HepG2 (cell line): ENCODE results near the gene ATP11A. TPM values are rescaled to one million over a fixed set of nuclear protein-coding genes. Genes with fewer than 3 reads are reported as not detected.

ENCODE experiments used
- HNF4G ChIP-seq, 2 experiments: sonication (generic) in 1 of 2; formaldehyde crosslinking in 1 of 2; IDR thresholded peaks; 2 replicates each; pipeline versions ENCODE4 v1.4.0 to v1.6.1; 2011 to 2020; ENCODE audit warnings: borderline replicate concordance in 2 of 2, low read depth in 2 of 2, mild to moderate bottlenecking in 2 of 2, low read length in 1 of 2, missing genetic modification reagents in 1 of 2, moderate library complexity in 1 of 2
- PCBP2 ChIP-seq: fragments of 200-400 bp; formaldehyde crosslinking; optimal IDR thresholded peaks from 2 replicates; pipeline ENCODE3; 2018; ENCODE audit warnings: low read length, low read depth; ENCODE audit not compliant: poor library complexity, severe bottlenecking
- SIX4 ChIP-seq: sonication (generic); formaldehyde crosslinking; IDR thresholded peaks from 2 replicates; pipeline ENCODE4 v1.4.0; 2020; ENCODE audit warnings: missing genetic modification reagents
- SMAD1 ChIP-seq: sonication (generic); formaldehyde crosslinking; IDR thresholded peaks from 2 replicates; pipeline ENCODE4 v1.4.0; 2020; ENCODE audit warnings: missing genetic modification reagents, low read depth, mild to moderate bottlenecking, borderline replicate concordance
- SMC3 ChIP-seq: IDR thresholded peaks from 2 replicates; pipeline ENCODE4 v1.6.1; 2011; ENCODE audit warnings: low read length, improper control_type of control experiment
- ZNF549 ChIP-seq: sonication (generic); formaldehyde crosslinking; IDR thresholded peaks from 2 replicates; pipeline ENCODE4 v1.5.0; 2020; ENCODE audit warnings: missing genetic modification reagents
- ZNF572 ChIP-seq: sonication (generic); formaldehyde crosslinking; IDR thresholded peaks from 2 replicates; pipeline ENCODE4 v1.5.1; 2020; ENCODE audit warnings: mild to moderate bottlenecking, missing genetic modification reagents
- ZNF598 ChIP-seq: sonication (generic); formaldehyde crosslinking; IDR thresholded peaks from 2 replicates; pipeline ENCODE4 v1.5.1; 2020; ENCODE audit warnings: mild to moderate bottlenecking, missing genetic modification reagents, borderline replicate concordance
- ZNF724P ChIP-seq: sonication (generic); formaldehyde crosslinking; IDR thresholded peaks from 2 replicates; pipeline ENCODE4 v1.8.0; 2022; ENCODE audit warnings: missing genetic modification reagents, borderline replicate concordance
- ZSCAN29 ChIP-seq: sonication (generic); formaldehyde crosslinking; conservative IDR thresholded peaks from 2 replicates; pipeline ENCODE4 v1.4.0; 2020; ENCODE audit warnings: mild to moderate bottlenecking, missing genetic modification reagents
- polyA plus RNA-seq, 8 experiments: library from polyadenylated mRNA; depleted of rRNA in 3 of 8; stranded (reverse) in 7 of 8; unstranded in 1 of 8; fragments of >200 nt; fragmentation: Illumina TruSeq in 4 of 8; extraction: Trizol in 4 of 8; gene quantifications; 2 replicates each; pipeline versions ENCODE4 v1.2.1 to v1.2.3, GENCODE V29; 2011 to 2016; ENCODE audit warnings: low read depth in 4 of 8, missing spikeins in 1 of 8, mixed read lengths in 1 of 8; ENCODE audit not compliant: insufficient read depth in 1 of 8
- total RNA-seq, 5 experiments: library from RNA; depleted of rRNA; stranded (reverse); fragments of >200 nt; fragmentation: Illumina TruSeq; extraction: Trizol; gene quantifications; 2 replicates each; pipeline ENCODE4 v1.2.3, GENCODE V29; 2016; ENCODE audit warnings: low read depth in 1 of 5
- TF ChIP-seq, protein P1 (sequence below): fragments of 450-650 bp; IDR thresholded peaks from 2 replicates; pipeline ENCODE4 v1.6.1; 2016
- TF ChIP-seq, protein P2 (sequence below), 2 experiments: sonication (generic) in 1 of 2; formaldehyde crosslinking in 1 of 2; IDR thresholded peaks; 2 replicates each; pipeline versions ENCODE4 v1.4.0 to v1.6.1; 2016 to 2020; ENCODE audit warnings: borderline replicate concordance in 1 of 2, low read depth in 1 of 2, mild to moderate bottlenecking in 1 of 2, missing genetic modification reagents in 1 of 2
- TF ChIP-seq, protein P3 (sequence below): sonication (generic); formaldehyde crosslinking; IDR thresholded peaks from 2 replicates; pipeline ENCODE4 v1.8.1; 2022; ENCODE audit warnings: low read depth, mild to moderate bottlenecking, missing genetic modification reagents
- TF ChIP-seq, protein P4 (sequence below), 2 experiments: sonication (generic) in 1 of 2; formaldehyde crosslinking in 1 of 2; IDR thresholded peaks; 2 replicates each; pipeline versions ENCODE4 v1.5.1 to v1.6.1; 2011 to 2020; ENCODE audit warnings: borderline replicate concordance in 1 of 2, low read depth in 1 of 2, low read length in 1 of 2, mild to moderate bottlenecking in 1 of 2, missing genetic modification reagents in 1 of 2, moderate library complexity in 1 of 2
- TF ChIP-seq, protein P5 (sequence below): IDR thresholded peaks from 2 replicates; pipeline ENCODE4 v1.6.1; 2016; ENCODE audit warnings: mild to moderate bottlenecking, missing biosample characterization, missing genetic modification reagents

ATP11A gene
- total and polyA plus RNA-seq, 2 of the 13 experiments (the other 11 are each of a cell fraction or from before 2014, with no cell fraction given) = 18.4 to 20.1 TPM

DNA sequence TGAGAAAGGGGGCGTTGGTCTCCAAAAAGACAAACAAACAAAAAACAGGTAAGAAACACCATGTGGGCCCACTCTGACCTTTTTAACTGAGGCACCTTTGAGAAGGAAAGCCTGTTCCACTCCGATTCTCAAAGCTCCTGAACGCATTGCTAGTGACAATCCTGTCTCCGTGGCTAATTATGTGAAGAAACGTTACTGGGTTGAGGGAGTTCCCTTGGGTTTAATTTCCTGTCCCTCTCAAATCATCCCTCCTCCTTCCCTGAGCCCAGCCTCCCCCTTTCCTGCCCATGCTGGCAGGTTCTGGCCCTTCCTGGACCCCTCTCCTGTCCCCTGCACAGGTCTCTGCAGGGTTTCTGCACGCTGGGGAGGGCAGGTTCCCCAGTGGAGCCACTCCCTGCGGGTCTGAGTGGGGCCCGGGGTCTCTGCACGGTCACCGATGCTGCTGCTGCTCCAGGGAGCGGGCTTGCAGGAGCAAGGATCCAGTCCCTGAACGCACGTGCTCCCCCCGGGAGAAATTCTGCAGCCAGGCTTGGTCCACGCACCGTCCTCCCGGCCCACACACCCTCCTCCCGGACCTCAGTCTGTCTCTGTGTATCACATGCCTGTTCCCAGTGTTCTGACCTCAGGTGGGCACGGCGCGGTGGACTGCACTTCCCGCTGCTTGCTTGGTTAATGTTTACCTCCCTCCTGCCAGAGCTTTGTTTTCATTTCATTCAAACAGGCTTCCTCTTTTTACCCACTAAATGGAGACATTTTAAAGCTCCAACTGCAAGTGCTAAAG is 202.8 kb downstream of the ATP11A start (continued):
- no peak for TF ChIP-seq PCBP2
- no peak for TF ChIP-seq ZNF724P (CRISPR knock-in tag)
- TF ChIP-seq ZSCAN29 (CRISPR knock-in tag) = no peak
- TF ChIP-seq, protein P1, sequence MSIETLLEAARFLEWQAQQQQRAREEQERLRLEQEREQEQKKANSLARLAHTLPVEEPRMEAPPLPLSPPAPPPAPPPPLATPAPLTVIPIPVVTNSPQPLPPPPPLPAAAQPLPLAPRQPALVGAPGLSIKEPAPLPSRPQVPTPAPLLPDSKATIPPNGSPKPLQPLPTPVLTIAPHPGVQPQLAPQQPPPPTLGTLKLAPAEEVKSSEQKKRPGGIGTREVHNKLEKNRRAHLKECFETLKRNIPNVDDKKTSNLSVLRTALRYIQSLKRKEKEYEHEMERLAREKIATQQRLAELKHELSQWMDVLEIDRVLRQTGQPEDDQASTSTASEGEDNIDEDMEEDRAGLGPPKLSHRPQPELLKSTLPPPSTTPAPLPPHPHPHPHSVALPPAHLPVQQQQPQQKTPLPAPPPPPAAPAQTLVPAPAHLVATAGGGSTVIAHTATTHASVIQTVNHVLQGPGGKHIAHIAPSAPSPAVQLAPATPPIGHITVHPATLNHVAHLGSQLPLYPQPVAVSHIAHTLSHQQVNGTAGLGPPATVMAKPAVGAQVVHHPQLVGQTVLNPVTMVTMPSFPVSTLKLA = 0 out of 2 replicates have a peak, but pooled peaks have one; percentile 31
- TF ChIP-seq SMC3 = no peak
- TF ChIP-seq, protein P2, sequence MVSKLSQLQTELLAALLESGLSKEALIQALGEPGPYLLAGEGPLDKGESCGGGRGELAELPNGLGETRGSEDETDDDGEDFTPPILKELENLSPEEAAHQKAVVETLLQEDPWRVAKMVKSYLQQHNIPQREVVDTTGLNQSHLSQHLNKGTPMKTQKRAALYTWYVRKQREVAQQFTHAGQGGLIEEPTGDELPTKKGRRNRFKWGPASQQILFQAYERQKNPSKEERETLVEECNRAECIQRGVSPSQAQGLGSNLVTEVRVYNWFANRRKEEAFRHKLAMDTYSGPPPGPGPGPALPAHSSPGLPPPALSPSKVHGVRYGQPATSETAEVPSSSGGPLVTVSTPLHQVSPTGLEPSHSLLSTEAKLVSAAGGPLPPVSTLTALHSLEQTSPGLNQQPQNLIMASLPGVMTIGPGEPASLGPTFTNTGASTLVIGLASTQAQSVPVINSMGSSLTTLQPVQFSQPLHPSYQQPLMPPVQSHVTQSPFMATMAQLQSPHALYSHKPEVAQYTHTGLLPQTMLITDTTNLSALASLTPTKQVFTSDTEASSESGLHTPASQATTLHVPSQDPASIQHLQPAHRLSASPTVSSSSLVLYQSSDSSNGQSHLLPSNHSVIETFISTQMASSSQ (IDR thresholded peaks at IDR 0.05; ENCODE audit: low read depth) = peak; percentile 95
- TF ChIP-seq, protein P2 (CRISPR knock-in tag; IDR thresholded peaks at IDR 0.05; ENCODE audit: borderline replicate concordance) = peak; percentile 96
- no peak for TF ChIP-seq ZNF598 (CRISPR knock-in tag)
- no peak for TF ChIP-seq HNF4G (IDR thresholded peaks at IDR 0.05; ENCODE audit: borderline replicate concordance, low read depth, low read length)
- no peak for TF ChIP-seq HNF4G (CRISPR knock-in tag; IDR thresholded peaks at IDR 0.05; ENCODE audit: borderline replicate concordance, low read depth)
- TF ChIP-seq, protein P3, sequence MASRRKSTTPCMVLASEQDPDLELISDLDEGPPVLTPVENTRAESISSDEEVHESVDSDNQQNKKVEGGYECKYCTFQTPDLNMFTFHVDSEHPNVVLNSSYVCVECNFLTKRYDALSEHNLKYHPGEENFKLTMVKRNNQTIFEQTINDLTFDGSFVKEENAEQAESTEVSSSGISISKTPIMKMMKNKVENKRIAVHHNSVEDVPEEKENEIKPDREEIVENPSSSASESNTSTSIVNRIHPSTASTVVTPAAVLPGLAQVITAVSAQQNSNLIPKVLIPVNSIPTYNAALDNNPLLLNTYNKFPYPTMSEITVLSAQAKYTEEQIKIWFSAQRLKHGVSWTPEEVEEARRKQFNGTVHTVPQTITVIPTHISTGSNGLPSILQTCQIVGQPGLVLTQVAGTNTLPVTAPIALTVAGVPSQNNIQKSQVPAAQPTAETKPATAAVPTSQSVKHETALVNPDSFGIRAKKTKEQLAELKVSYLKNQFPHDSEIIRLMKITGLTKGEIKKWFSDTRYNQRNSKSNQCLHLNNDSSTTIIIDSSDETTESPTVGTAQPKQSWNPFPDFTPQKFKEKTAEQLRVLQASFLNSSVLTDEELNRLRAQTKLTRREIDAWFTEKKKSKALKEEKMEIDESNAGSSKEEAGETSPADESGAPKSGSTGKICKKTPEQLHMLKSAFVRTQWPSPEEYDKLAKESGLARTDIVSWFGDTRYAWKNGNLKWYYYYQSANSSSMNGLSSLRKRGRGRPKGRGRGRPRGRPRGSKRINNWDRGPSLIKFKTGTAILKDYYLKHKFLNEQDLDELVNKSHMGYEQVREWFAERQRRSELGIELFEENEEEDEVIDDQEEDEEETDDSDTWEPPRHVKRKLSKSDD = no peak
- TF ChIP-seq ZNF549 (CRISPR knock-in tag) = no peak
- TF ChIP-seq ZNF572 = no peak; the same call in 1 of the 2 replicates
- peak; percentile 77; the same call in 1 of the 2 replicates for TF ChIP-seq SMAD1 (CRISPR knock-in tag)
- peak; percentile 35; the same call in 1 of the 2 replicates for TF ChIP-seq SIX4
- TF ChIP-seq, protein P4, sequence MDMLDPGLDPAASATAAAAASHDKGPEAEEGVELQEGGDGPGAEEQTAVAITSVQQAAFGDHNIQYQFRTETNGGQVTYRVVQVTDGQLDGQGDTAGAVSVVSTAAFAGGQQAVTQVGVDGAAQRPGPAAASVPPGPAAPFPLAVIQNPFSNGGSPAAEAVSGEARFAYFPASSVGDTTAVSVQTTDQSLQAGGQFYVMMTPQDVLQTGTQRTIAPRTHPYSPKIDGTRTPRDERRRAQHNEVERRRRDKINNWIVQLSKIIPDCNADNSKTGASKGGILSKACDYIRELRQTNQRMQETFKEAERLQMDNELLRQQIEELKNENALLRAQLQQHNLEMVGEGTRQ (IDR thresholded peaks at IDR 0.05; ENCODE audit: low read depth, low read length) = no peak
- TF ChIP-seq, protein P4 (CRISPR knock-in tag; IDR thresholded peaks at IDR 0.05; ENCODE audit: borderline replicate concordance) = no peak; the same call in 1 of the 2 replicates
- TF ChIP-seq, protein P5, sequence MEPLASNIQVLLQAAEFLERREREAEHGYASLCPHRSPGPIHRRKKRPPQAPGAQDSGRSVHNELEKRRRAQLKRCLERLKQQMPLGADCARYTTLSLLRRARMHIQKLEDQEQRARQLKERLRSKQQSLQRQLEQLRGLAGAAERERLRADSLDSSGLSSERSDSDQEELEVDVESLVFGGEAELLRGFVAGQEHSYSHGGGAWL (CRISPR knock-in tag) = no peak; the same call in 1 of the 2 replicates
